B cell (primary cell): ENCODE measurements around the gene ZNF638. TPM values are rescaled to one million over a fixed set of nuclear protein-coding genes. Genes with fewer than 3 reads are reported as not detected.

Source experiments
- ATAC-seq: fragments of 200-7000 bp; cut with Tn5 transposase; one replicate; pipeline ENCODE4 v1.10.0; 2021; ENCODE audit warnings: low read depth, mild to moderate bottlenecking, moderate number of reproducible peaks, moderate library complexity
- CTCF ChIA-PET: fragments of 350-600 bp; sonication (Branson Sonifier 250); formaldehyde crosslinking; loops from one replicate; lab custom pipeline; 2021; ENCODE audit warnings: antibody characterized with exemption, inconsistent platforms; lab: Charles Lee
- POLR2A ChIA-PET: fragments of 350-600 bp; sonication (Branson Sonifier 250); formaldehyde crosslinking; loops from one replicate; lab custom pipeline; 2021; ENCODE audit warnings: antibody characterized with exemption; lab: Charles Lee
- DNase-seq: peaks from one replicate; pipeline ENCODE4 v3.0.0; 2013
- H2AFZ ChIP-seq: 2 replicates; pipeline ENCODE4 v1.6.1; 2012; ENCODE audit warnings: mild to moderate bottlenecking, low read depth, low read length; ENCODE audit not compliant: insufficient read depth, poor library complexity, severe bottlenecking
- H3K27ac ChIP-seq, 2 donors: 1 replicate in 1 of 2; 2 replicates in 1 of 2; pipeline ENCODE4 v1.5.1; 2012 to 2013; ENCODE audit warnings: low read length in 2 of 2, mild to moderate bottlenecking in 2 of 2, moderate library complexity in 1 of 2
- H3K27me3 ChIP-seq, 4 experiments: fragments of 200-600 bp in 1 of 4; sonication (generic) in 1 of 4; replicated peaks in 1 of 4; 1 replicate in 2 of 4; 2 replicates in 2 of 4; pipeline versions ENCODE4 v1.6.1 to v1.7.0; 2013 to 2016; ENCODE audit warnings: low read length in 3 of 4, mild to moderate bottlenecking in 2 of 4, mixed read lengths in 1 of 4, moderate library complexity in 1 of 4; ENCODE audit not compliant: insufficient read depth in 4 of 4, control insufficient read depth in 3 of 4; ENCODE audit errors: control extremely low read depth in 1 of 4
- H3K36me3 ChIP-seq, 2 experiments: replicated peaks in 1 of 2; 1 replicate in 1 of 2; 2 replicates in 1 of 2; pipeline versions ENCODE4 v1.6.1 to v1.7.1; 2013; ENCODE audit warnings: low read length in 1 of 2; ENCODE audit not compliant: insufficient read depth in 2 of 2, control insufficient read depth in 1 of 2; ENCODE audit errors: control extremely low read depth in 1 of 2, extremely low read depth in 1 of 2
- H3K4me1 ChIP-seq, 2 donors: fragments of 200-600 bp in 1 of 2; sonication (generic) in 1 of 2; 1 replicate in 1 of 2; 2 replicates in 1 of 2; pipeline versions ENCODE4 v1.5.1 to v1.6.1; 2013 to 2017; ENCODE audit warnings: low read length in 2 of 2; ENCODE audit not compliant: control insufficient read depth in 2 of 2, insufficient read depth in 2 of 2
- H3K4me2 ChIP-seq: replicated peaks from 2 replicates; pipeline ENCODE3; 2012; ENCODE audit warnings: mild to moderate bottlenecking, low read depth, low read length; ENCODE audit not compliant: poor library complexity, severe bottlenecking
- H3K4me3 ChIP-seq, 5 experiments: fragments of 200-600 bp in 1 of 5; sonication (generic) in 1 of 5; 1 replicate in 3 of 5; 2 replicates in 2 of 5; pipeline versions ENCODE4 v1.5.1 to v1.7.0; 2011 to 2016; ENCODE audit warnings: low read length in 4 of 5, mild to moderate bottlenecking in 4 of 5, low read depth in 2 of 5, control low read depth in 1 of 5, moderate library complexity in 1 of 5; ENCODE audit not compliant: insufficient read depth in 1 of 5; ENCODE audit errors: control extremely low read depth in 1 of 5, extremely low read depth in 1 of 5
- H3K79me2 ChIP-seq: fragments of 200-600 bp; sonication (generic); one replicate; pipeline ENCODE4 v1.6.0; 2016; ENCODE audit warnings: low read length; ENCODE audit not compliant: control insufficient read depth, insufficient read depth
- H3K9ac ChIP-seq: fragments of 200-600 bp; sonication (generic); 2 replicates; pipeline ENCODE4 v1.6.1; 2017; ENCODE audit warnings: mild to moderate bottlenecking, low read length, moderate library complexity
- H3K9me3 ChIP-seq, 3 donors: one replicate each; pipeline versions ENCODE4 v1.6.1 to v1.7.1; 2013; ENCODE audit warnings: low read length in 2 of 3; ENCODE audit not compliant: control insufficient read depth in 2 of 3, insufficient read depth in 1 of 3; ENCODE audit errors: control extremely low read depth in 1 of 3
- H4K20me1 ChIP-seq: 2 replicates; pipeline ENCODE4 v1.6.0; 2012; ENCODE audit warnings: mild to moderate bottlenecking, low read length; ENCODE audit not compliant: insufficient read depth, control insufficient read depth, poor library complexity, severe bottlenecking
- H3K27ac Mint-ChIP-seq: one replicate; pipeline ENCODE4 v1.8.0; 2021; ENCODE audit warnings: mixed read lengths
- H3K27me3 Mint-ChIP-seq: one replicate; pipeline ENCODE4 v1.8.0; 2021; ENCODE audit warnings: mixed read lengths
- H3K4me1 Mint-ChIP-seq: one replicate; pipeline ENCODE4 v1.8.0; 2021; ENCODE audit warnings: mixed read lengths
- H3K4me3 Mint-ChIP-seq: one replicate; pipeline ENCODE4 v1.8.0; 2021; ENCODE audit warnings: mixed read lengths
- H3K9me3 Mint-ChIP-seq: one replicate; pipeline ENCODE4 v1.8.0; 2022; ENCODE audit warnings: mixed read lengths; ENCODE audit not compliant: insufficient read depth
- EZH2 ChIP-seq: IDR thresholded peaks from 2 replicates; pipeline ENCODE4 v1.6.1; 2012; ENCODE audit warnings: borderline replicate concordance, low read depth, mild to moderate bottlenecking, moderate library complexity, low read length; ENCODE audit not compliant: insufficient read depth, poor library complexity, severe bottlenecking
- WGBS: methylation state at CpG from one replicate; pipeline ENCODE4 v1.1.5; 2013; ENCODE audit warnings: missing lambda C conversion rate; ENCODE audit not compliant: insufficient coverage; 5-methylcytosine and 5-hydroxymethylcytosine counted together
- intact Hi-C: fragments of 100-400 bp; cut with micrococcal nuclease; formaldehyde crosslinking; loops from one replicate; pipeline ENCODE4 v1.10.0; 2022
- polyA plus RNA-seq: library from polyadenylated mRNA; depleted of rRNA; stranded (reverse); fragments of >200 nt; gene quantifications from 2 replicates; pipeline ENCODE4 v1.2.3, GENCODE V29; 2012
- total RNA-seq, 2 donors: library from RNA; stranded (reverse); fragments of 120-200 nt in 1 of 2; gene quantifications; 1 replicate in 1 of 2; 2 replicates in 1 of 2; pipeline versions ENCODE4 v1.2.3 to v1.2.4, GENCODE V29; 2013 to 2022
- TF ChIP-seq, protein P1 (sequence below): fragments of 200-600 bp; IDR thresholded peaks from one replicate; pipeline ENCODE4 v1.8.0; 2022; ENCODE audit warnings: antibody characterized with exemption, mild to moderate bottlenecking

ZNF638 gene
- total and polyA plus RNA-seq, 2 donors (not counting 1 experiment from before 2014, with no cell fraction given), result 60.1 to 221 TPM

DNA sequence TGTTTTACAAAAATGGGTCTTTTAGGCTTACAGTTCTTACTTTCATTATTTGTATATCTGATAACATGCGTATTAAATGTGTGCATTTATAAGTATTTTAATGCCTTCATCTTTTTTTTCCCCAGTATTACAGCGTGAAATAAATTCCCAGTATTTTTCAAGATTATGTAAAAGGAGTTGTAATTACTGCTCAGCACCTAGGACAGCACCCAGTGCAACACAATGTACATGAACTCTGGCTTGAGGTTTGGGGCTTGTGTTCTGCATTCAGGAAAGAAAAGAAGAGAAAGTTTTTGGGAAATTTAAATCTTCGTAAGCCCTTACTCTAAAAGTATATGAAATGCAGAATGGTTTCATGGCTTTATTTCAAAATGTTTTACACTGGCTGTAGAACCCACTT lies 16.7 kb downstream of the ZNF638 start:
- no peaks in the 10 kb centered on the region for H3K27me3 Mint-ChIP-seq
- ChIA-PET CTCF (no interaction called here), POLR2A (no interaction called here)
- H3K9ac ChIP-seq, result no peak overlapping the region
- ATAC-seq (no peak), DNase-seq (no peak)
- H3K9me3 Mint-ChIP-seq, result no peaks in the 10 kb centered on the region
- peaks cover 8 to 18% of the 10 kb centered on the region in 2 experiments for H3K36me3 ChIP-seq
- no peaks in the 10 kb centered on the region for H3K9me3 ChIP-seq
- H3K27ac ChIP-seq, result no peak overlapping the region
- peaks cover 45% of the 10 kb centered on the region for H3K4me1 Mint-ChIP-seq
- no peak overlapping the region for H3K4me3 ChIP-seq
- peaks cover 82% of the 10 kb centered on the region for H3K79me2 ChIP-seq
- no peak for TF ChIP-seq EZH2
- TF ChIP-seq, protein P1, sequence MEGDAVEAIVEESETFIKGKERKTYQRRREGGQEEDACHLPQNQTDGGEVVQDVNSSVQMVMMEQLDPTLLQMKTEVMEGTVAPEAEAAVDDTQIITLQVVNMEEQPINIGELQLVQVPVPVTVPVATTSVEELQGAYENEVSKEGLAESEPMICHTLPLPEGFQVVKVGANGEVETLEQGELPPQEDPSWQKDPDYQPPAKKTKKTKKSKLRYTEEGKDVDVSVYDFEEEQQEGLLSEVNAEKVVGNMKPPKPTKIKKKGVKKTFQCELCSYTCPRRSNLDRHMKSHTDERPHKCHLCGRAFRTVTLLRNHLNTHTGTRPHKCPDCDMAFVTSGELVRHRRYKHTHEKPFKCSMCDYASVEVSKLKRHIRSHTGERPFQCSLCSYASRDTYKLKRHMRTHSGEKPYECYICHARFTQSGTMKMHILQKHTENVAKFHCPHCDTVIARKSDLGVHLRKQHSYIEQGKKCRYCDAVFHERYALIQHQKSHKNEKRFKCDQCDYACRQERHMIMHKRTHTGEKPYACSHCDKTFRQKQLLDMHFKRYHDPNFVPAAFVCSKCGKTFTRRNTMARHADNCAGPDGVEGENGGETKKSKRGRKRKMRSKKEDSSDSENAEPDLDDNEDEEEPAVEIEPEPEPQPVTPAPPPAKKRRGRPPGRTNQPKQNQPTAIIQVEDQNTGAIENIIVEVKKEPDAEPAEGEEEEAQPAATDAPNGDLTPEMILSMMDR, result no peak
- H3K4me2 ChIP-seq, result no peak overlapping the region
- no peak overlapping the region for H2AFZ ChIP-seq
- no peak overlapping the region for H3K27ac Mint-ChIP-seq
- H3K4me1 ChIP-seq, result no peaks in the 10 kb centered on the region
- no peaks in the 10 kb centered on the region for H3K27me3 ChIP-seq
- no CpG with 5 or more reads among the region's 3 CpGs for WGBS
- intact Hi-C loops, result no loop called here
- no peak overlapping the region for H3K4me3 Mint-ChIP-seq
- peaks cover 87% of the 10 kb centered on the region for H4K20me1 ChIP-seq

DNA sequence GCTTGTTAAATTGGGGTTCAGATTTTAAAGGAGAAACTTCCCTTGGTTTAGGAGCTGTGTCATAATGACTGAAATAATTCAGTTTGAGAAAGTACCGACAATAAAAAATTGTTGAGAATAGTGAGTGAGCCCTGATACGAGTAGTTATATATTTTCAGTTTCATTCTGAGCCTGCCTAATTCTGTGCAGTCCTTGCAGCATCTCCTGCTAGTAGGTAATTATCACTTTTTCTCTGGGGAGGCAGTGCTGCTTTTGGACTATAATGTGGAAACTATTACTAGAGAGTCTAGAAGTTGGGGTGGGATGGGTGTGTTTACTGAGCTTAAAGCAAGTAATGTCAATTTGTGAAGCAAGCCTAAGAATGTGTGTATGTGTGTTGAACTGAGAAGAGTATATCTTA lies 21.7 kb downstream of the ZNF638 start:
- Histone ChIP-seq H3K79me2 (peaks cover 80% of the 10 kb centered on the region), H3K4me3 (no peak overlapping the region), H3K27ac (no peak overlapping the region), H3K9ac (no peak overlapping the region), H3K36me3 (peaks cover 9 to 44% of the 10 kb centered on the region in 2 experiments), H3K9me3 (no peaks in the 10 kb centered on the region), H2AFZ (no peak overlapping the region), H4K20me1 (peaks cover 74% of the 10 kb centered on the region), H3K4me2 (no peak overlapping the region), H3K27me3 (no peaks in the 10 kb centered on the region), H3K4me1 (no peaks in the 10 kb centered on the region)
- ATAC-seq (no peak), DNase-seq (no peak)
- ChIA-PET POLR2A (no interaction called here), CTCF (interaction anchor here (1.4 kb wide), 1 partner anchor 22 kb away, joined by 9 read pairs; the partner anchor contains the start of gene ZNF638)
- 86% methylated on average over 2 of the region's 2 CpGs for WGBS
- no peak for TF ChIP-seq EZH2
- TF ChIP-seq, protein P1, result no peak
- intact Hi-C loops, result no loop called here
- H3K9me3 Mint-ChIP-seq, result no peaks in the 10 kb centered on the region
- H3K4me3 Mint-ChIP-seq, result peak overlapping the region; percentile 6
- no peaks in the 10 kb centered on the region for H3K27me3 Mint-ChIP-seq
- H3K4me1 Mint-ChIP-seq, result peaks cover 24% of the 10 kb centered on the region
- H3K27ac Mint-ChIP-seq, result no peak overlapping the region
